HEK293 (cell line): ENCODE data around the gene COX10.

Source experiments
- CTCF ChIA-PET: fragments of 350-600 bp; formaldehyde crosslinking; extraction: SDS; loops from one replicate; lab custom pipeline; 2021; ENCODE audit warnings: antibody characterized with exemption; lab: Yijun Ruan, JAX
- POLR2A ChIA-PET: fragments of 300-600 bp; formaldehyde crosslinking; extraction: SDS; loops from one replicate; lab custom pipeline; 2020; ENCODE audit warnings: antibody characterized with exemption, inconsistent platforms; lab: Yijun Ruan, JAX
- H3K27ac ChIP-seq: fragments of 200-500 bp; sonication (Bioruptor generic); 2 replicates; pipeline ENCODE4 v1.5.1; 2014; ENCODE audit warnings: low read depth, low read length, control low read depth, inconsistent platforms; ENCODE audit errors: extremely low read depth
- H3K36me3 ChIP-seq, 2 experiments: fragments of 200-500 bp in 1 of 2; sonication (Bioruptor generic) in 1 of 2; 1 replicate in 1 of 2; 2 replicates in 1 of 2; pipeline ENCODE4 v1.5.1; 2014 to 2017; ENCODE audit warnings: inconsistent platforms in 2 of 2, low read length in 2 of 2; ENCODE audit not compliant: control insufficient read depth in 2 of 2, insufficient read depth in 1 of 2
- H3K4me1 ChIP-seq: fragments of 200-500 bp; sonication (Bioruptor generic); 2 replicates; pipeline ENCODE4 v1.5.1; 2014; ENCODE audit warnings: mild to moderate bottlenecking, low read length, inconsistent platforms; ENCODE audit not compliant: control insufficient read depth, insufficient read depth
- H3K4me3 ChIP-seq: 2 replicates; pipeline ENCODE4 v1.5.1; 2011; ENCODE audit warnings: low read depth, mild to moderate bottlenecking, control low read depth, low read length, moderate library complexity
- H3K9me3 ChIP-seq: fragments of 200-500 bp; sonication (Bioruptor generic); 2 replicates; pipeline ENCODE4 v1.5.1; 2014; ENCODE audit warnings: low read depth, low read length, inconsistent platforms; ENCODE audit not compliant: control insufficient read depth, insufficient read depth
- BCL6B ChIP-seq: fragments of 450-650 bp; formaldehyde crosslinking; IDR thresholded peaks from 2 replicates; pipeline ENCODE4 v1.5.1; 2017; ENCODE audit warnings: missing biosample characterization, missing genetic modification characterization
- ELK4 ChIP-seq: IDR thresholded peaks from 2 replicates; pipeline ENCODE4 v1.6.1; 2011; ENCODE audit warnings: mild to moderate bottlenecking, low read depth, low read length, borderline replicate concordance
- KLF1 ChIP-seq: fragments of 450-650 bp; formaldehyde crosslinking; IDR thresholded peaks from 2 replicates; pipeline ENCODE4 v1.5.1; 2016; ENCODE audit warnings: missing biosample characterization, missing genetic modification characterization
- OSR2 ChIP-seq: fragments of 450-650 bp; formaldehyde crosslinking; IDR thresholded peaks from 2 replicates; pipeline ENCODE4 v1.5.1; 2016; ENCODE audit warnings: missing biosample characterization, missing genetic modification characterization
- SALL2 ChIP-seq: fragments of 450-650 bp; formaldehyde crosslinking; IDR thresholded peaks from 2 replicates; pipeline ENCODE4 v1.5.0; 2017; ENCODE audit warnings: missing biosample characterization, mild to moderate bottlenecking, missing genetic modification characterization, borderline replicate concordance
- YY1 ChIP-seq: fragments of 450-650 bp; formaldehyde crosslinking; IDR thresholded peaks from 2 replicates; pipeline ENCODE4 v1.5.1; 2018; ENCODE audit warnings: missing biosample characterization, missing genetic modification characterization
- ZBTB11 ChIP-seq: fragments of 450-650 bp; formaldehyde crosslinking; conservative IDR thresholded peaks from 2 replicates; pipeline ENCODE4 v1.5.1; 2016; ENCODE audit warnings: low read depth, missing biosample characterization, missing genetic modification characterization
- ZBTB48 ChIP-seq: fragments of 450-650 bp; formaldehyde crosslinking; IDR thresholded peaks from 2 replicates; pipeline ENCODE4 v1.5.1; 2016; ENCODE audit warnings: missing biosample characterization, missing genetic modification characterization
- ZNF112 ChIP-seq: fragments of 450-650 bp; formaldehyde crosslinking; IDR thresholded peaks from 2 replicates; pipeline ENCODE4 v1.5.0; 2017; ENCODE audit warnings: missing biosample characterization, missing genetic modification characterization
- ZNF214 ChIP-seq: fragments of 450-650 bp; formaldehyde crosslinking; IDR thresholded peaks from 2 replicates; pipeline ENCODE4 v1.5.1; 2017; ENCODE audit warnings: missing biosample characterization, mild to moderate bottlenecking, missing genetic modification characterization, borderline replicate concordance
- ZNF23 ChIP-seq: fragments of 450-650 bp; formaldehyde crosslinking; IDR thresholded peaks from 2 replicates; pipeline ENCODE4 v1.5.1; 2016; ENCODE audit warnings: missing biosample characterization, missing genetic modification characterization, borderline replicate concordance
- ZNF24 ChIP-seq: fragments of 450-650 bp; formaldehyde crosslinking; IDR thresholded peaks from 2 replicates; pipeline ENCODE4 v1.5.1; 2016; ENCODE audit warnings: missing biosample characterization, missing genetic modification characterization
- ZNF311 ChIP-seq: fragments of 450-650 bp; formaldehyde crosslinking; IDR thresholded peaks from 2 replicates; pipeline ENCODE4 v1.5.1; 2017; ENCODE audit warnings: missing biosample characterization, missing genetic modification characterization, borderline replicate concordance
- ZNF335 ChIP-seq: fragments of 450-650 bp; formaldehyde crosslinking; conservative IDR thresholded peaks from 2 replicates; pipeline ENCODE4 v1.5.1; 2016; ENCODE audit warnings: missing biosample characterization, missing genetic modification characterization
- ZNF354C ChIP-seq: fragments of 450-650 bp; formaldehyde crosslinking; IDR thresholded peaks from 2 replicates; pipeline ENCODE4 v1.5.1; 2016; ENCODE audit warnings: missing biosample characterization, missing genetic modification characterization, low read depth, borderline replicate concordance
- ZNF404 ChIP-seq: fragments of 450-650 bp; formaldehyde crosslinking; IDR thresholded peaks from 2 replicates; pipeline ENCODE4 v1.5.1; 2017; ENCODE audit warnings: missing biosample characterization, missing genetic modification characterization
- ZNF48 ChIP-seq: fragments of 450-650 bp; formaldehyde crosslinking; IDR thresholded peaks from 2 replicates; pipeline ENCODE4 v1.5.1; 2016; ENCODE audit warnings: missing biosample characterization, missing genetic modification characterization
- ZNF544 ChIP-seq: fragments of 450-650 bp; formaldehyde crosslinking; IDR thresholded peaks from 2 replicates; pipeline ENCODE4 v1.5.0; 2017; ENCODE audit warnings: missing biosample characterization, missing genetic modification characterization
- ZNF560 ChIP-seq: fragments of 450-650 bp; formaldehyde crosslinking; IDR thresholded peaks from 2 replicates; pipeline ENCODE4 v1.5.1; 2017; ENCODE audit warnings: missing biosample characterization, missing genetic modification characterization, borderline replicate concordance
- ZNF626 ChIP-seq: fragments of 450-650 bp; sonication (Bioruptor Pico); formaldehyde crosslinking; IDR thresholded peaks from 2 replicates; pipeline ENCODE4 v1.5.1; 2018; ENCODE audit warnings: missing biosample characterization, missing genetic modification characterization, inconsistent platforms
- ZNF660 ChIP-seq: fragments of 450-650 bp; IDR thresholded peaks from 2 replicates; pipeline ENCODE4 v1.5.1; 2018; ENCODE audit warnings: missing biosample characterization, mild to moderate bottlenecking, missing genetic modification characterization
- ZNF664 ChIP-seq: fragments of 450-650 bp; formaldehyde crosslinking; IDR thresholded peaks from 2 replicates; pipeline ENCODE4 v1.5.1; 2016; ENCODE audit warnings: missing biosample characterization, missing genetic modification characterization
- ZNF670 ChIP-seq: fragments of 450-650 bp; formaldehyde crosslinking; IDR thresholded peaks from 2 replicates; pipeline ENCODE4 v1.5.1; 2016; ENCODE audit warnings: missing biosample characterization, missing genetic modification characterization, low read depth
- ZNF707 ChIP-seq: fragments of 450-650 bp; formaldehyde crosslinking; IDR thresholded peaks from 2 replicates; pipeline ENCODE4 v1.5.1; 2016; ENCODE audit warnings: missing biosample characterization, missing genetic modification characterization
- ZNF747 ChIP-seq: fragments of 450-650 bp; formaldehyde crosslinking; IDR thresholded peaks from 2 replicates; pipeline ENCODE4 v1.5.1; 2016; ENCODE audit warnings: missing biosample characterization, missing genetic modification characterization
- ZNF777 ChIP-seq: fragments of 450-650 bp; formaldehyde crosslinking; IDR thresholded peaks from 2 replicates; pipeline ENCODE4 v1.5.1; 2017; ENCODE audit warnings: missing biosample characterization, missing genetic modification characterization, borderline replicate concordance
- ZSCAN4 ChIP-seq: fragments of 450-650 bp; formaldehyde crosslinking; IDR thresholded peaks from 2 replicates; pipeline ENCODE4 v1.5.1; 2017; ENCODE audit warnings: missing biosample characterization, missing genetic modification characterization

The COX10 gene

DNA sequence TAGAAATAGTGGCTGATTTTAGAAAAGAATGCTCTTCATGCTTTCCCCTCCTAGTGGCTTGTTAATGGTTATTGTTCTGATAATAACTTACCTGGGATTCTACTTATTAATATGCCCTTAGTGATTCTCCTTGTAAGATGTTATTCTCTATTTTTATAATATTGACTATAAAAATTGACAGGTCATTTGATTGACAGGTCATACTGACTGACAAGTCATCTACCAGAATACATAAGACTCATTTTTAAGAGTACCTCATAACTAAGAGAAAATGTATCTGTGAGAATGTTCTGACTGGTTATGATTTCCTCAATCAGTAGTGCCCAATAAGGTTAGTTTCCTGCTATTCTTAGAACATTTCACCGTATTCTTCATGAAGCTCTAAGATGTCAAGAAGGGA is 8.6 kb upstream of the COX10 start:
- Histone ChIP-seq H3K27ac (no peak overlapping the region), H3K4me3 (no peak overlapping the region), H3K4me1 (no peaks in the 10 kb centered on the region), H3K9me3 (no peaks in the 10 kb centered on the region), H3K36me3 (peaks cover 5 to 21% of the 10 kb centered on the region in 2 experiments)
- TF ChIP-seq ZSCAN4 (no peak), YY1 (tag by site-specific recombination) (no peak), ZNF404 (tag by site-specific recombination) (no peak), OSR2 (tag by site-specific recombination) (no peak), ZBTB11 (tag by site-specific recombination) (no peak), ZNF354C (no peak), KLF1 (tag by site-specific recombination) (no peak), ZNF670 (no peak), ZBTB48 (tag by site-specific recombination) (no peak), ZNF544 (tag by site-specific recombination) (no peak), ZNF626 (tag by site-specific recombination) (no peak), ZNF214 (tag by site-specific recombination) (no peak), ZNF24 (tag by site-specific recombination) (no peak), BCL6B (tag by site-specific recombination) (no peak), ZNF777 (tag by site-specific recombination) (no peak), ZNF335 (tag by site-specific recombination) (no peak)
- CTCF ChIA-PET = interaction anchor here (0.5 to 1.1 kb wide), 3 partner anchors 12 to 733 kb away, joined by 3 read pairs; no protein-coding TSS in a partner anchor
- POLR2A ChIA-PET = no interaction called here

- Histone ChIP-seq H3K9me3 (peaks cover 4% of the 10 kb centered on the region; the same call in 1 of the 2 replicates), H3K4me3 (no peak overlapping the region), H3K27ac (no peak overlapping the region), H3K4me1 (no peaks in the 10 kb centered on the region), H3K36me3 (peaks cover 13 to 31% of the 10 kb centered on the region in 2 experiments)
- CTCF ChIA-PET = interaction anchor here (0.6 to 1.1 kb wide), 4 partner anchors 13 to 1032 kb away, joined by 3 read pairs; no protein-coding TSS in a partner anchor
- TF ChIP-seq ZNF660 (tag by site-specific recombination) (no peak), ZNF112 (tag by site-specific recombination) (no peak), ZNF23 (tag by site-specific recombination) (no peak), ZNF48 (no peak), ZNF560 (tag by site-specific recombination) (no peak), ZNF311 (tag by site-specific recombination) (no peak), SALL2 (tag by site-specific recombination) (no peak), ZNF664 (tag by site-specific recombination) (no peak), ZNF747 (tag by site-specific recombination) (no peak), ZNF707 (no peak), ELK4 (no peak)
- POLR2A ChIA-PET = no interaction called here
These were observed 7.4 kb upstream of the COX10 start for GRCh38 chr17:14061666-14062560.
